ENCODE results near the gene TAS2R43. TPM values are rescaled to one million over a fixed set of nuclear protein-coding genes. Genes with fewer than 3 reads are reported as not detected.
"Not testable (repeated sequence)": the region's sequence is repeated elsewhere in the genome, so short reads cannot be mapped to it uniquely, and the experiment has no call there.

The TAS2R43 gene
- total and polyA plus RNA-seq, 4 donors = 1.0 to 15.1 TPM; not detected in 2

DNA sequence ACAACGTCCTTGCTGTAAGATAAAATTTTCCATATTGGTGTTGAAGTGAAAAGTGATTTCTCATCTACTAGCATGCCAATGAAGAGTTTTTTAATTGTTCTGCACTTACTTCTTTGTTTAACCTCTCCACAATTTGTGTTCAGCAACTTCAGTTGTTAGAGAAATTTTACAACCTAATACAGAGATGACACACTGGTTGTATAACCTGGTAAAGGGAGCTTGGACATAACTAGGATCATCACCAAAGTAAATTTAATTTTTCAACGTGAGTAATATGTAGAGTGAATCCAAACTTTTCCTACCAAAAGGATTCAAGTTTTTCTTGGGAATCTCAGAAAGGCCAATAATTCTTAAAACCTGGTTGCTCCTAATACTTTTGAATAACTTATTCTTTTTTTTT, 13.4 kb upstream of the TAS2R43 start:
- Histone ChIP-seq H3K9me3 (ENCODE audit: control insufficient read depth in 4 of 4, insufficient read depth in 3 of 4, low read length in 3 of 4) (peaks cover 0 to 5% (median 1%) of the 10 kb centered on the region in 4 donors), H3K27ac (ENCODE audit: low read depth in 1 of 2, low read length in 1 of 2) (no peak overlapping the region), H3K36me3 (ENCODE audit: control insufficient read depth in 4 of 4, insufficient read depth in 4 of 4, low read length in 4 of 4) (peaks cover 0 to 5% (median 1%) of the 10 kb centered on the region in 4 donors), H3K27me3 (ENCODE audit: control insufficient read depth in 3 of 3, insufficient read depth in 3 of 3, low read length in 2 of 3) (no peaks in the 10 kb centered on the region), H3K4me3 (no peak overlapping the region), H3K4me1 (ENCODE audit: control insufficient read depth in 5 of 5, insufficient read depth in 5 of 5, low read length in 5 of 5) (no peaks in the 10 kb centered on the region), H3K9ac (ENCODE audit: insufficient read depth in 1 of 2, low read length in 2 of 2) (no peak overlapping the region)
- DNase-seq = no peak
- no peak for ATAC-seq (ENCODE audit: insufficient read depth, low FRiP score)
- TF ChIP-seq, protein P1, sequence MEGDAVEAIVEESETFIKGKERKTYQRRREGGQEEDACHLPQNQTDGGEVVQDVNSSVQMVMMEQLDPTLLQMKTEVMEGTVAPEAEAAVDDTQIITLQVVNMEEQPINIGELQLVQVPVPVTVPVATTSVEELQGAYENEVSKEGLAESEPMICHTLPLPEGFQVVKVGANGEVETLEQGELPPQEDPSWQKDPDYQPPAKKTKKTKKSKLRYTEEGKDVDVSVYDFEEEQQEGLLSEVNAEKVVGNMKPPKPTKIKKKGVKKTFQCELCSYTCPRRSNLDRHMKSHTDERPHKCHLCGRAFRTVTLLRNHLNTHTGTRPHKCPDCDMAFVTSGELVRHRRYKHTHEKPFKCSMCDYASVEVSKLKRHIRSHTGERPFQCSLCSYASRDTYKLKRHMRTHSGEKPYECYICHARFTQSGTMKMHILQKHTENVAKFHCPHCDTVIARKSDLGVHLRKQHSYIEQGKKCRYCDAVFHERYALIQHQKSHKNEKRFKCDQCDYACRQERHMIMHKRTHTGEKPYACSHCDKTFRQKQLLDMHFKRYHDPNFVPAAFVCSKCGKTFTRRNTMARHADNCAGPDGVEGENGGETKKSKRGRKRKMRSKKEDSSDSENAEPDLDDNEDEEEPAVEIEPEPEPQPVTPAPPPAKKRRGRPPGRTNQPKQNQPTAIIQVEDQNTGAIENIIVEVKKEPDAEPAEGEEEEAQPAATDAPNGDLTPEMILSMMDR (IDR thresholded peaks at IDR 0.05; ENCODE audit: control extremely low read depth, extremely low read depth) = no peak
- 63 to 71% methylated on average over 2 of the region's 2 CpGs for WGBS, 2 donors

GRCh38 chr12:11094910-11095309, 2.8 kb upstream of the TAS2R43 start:
- not testable (repeated sequence) for H3K27me3 ChIP-seq (ENCODE audit: control insufficient read depth in 3 of 3, insufficient read depth in 3 of 3, low read length in 2 of 3); H3K36me3 ChIP-seq (ENCODE audit: control insufficient read depth in 4 of 4, insufficient read depth in 4 of 4, low read length in 4 of 4); H3K4me3 ChIP-seq; ATAC-seq (ENCODE audit: insufficient read depth, low FRiP score); DNase-seq; H3K9me3 ChIP-seq (ENCODE audit: control insufficient read depth in 4 of 4, insufficient read depth in 3 of 4, low read length in 3 of 4); H3K9ac ChIP-seq (ENCODE audit: insufficient read depth in 1 of 2, low read length in 2 of 2); H3K27ac ChIP-seq (ENCODE audit: low read depth in 1 of 2, low read length in 1 of 2); H3K4me1 ChIP-seq (ENCODE audit: control insufficient read depth in 5 of 5, insufficient read depth in 5 of 5, low read length in 5 of 5)
- no CpG with 5 or more reads among the region's 2 CpGs for WGBS, 2 donors

DNA sequence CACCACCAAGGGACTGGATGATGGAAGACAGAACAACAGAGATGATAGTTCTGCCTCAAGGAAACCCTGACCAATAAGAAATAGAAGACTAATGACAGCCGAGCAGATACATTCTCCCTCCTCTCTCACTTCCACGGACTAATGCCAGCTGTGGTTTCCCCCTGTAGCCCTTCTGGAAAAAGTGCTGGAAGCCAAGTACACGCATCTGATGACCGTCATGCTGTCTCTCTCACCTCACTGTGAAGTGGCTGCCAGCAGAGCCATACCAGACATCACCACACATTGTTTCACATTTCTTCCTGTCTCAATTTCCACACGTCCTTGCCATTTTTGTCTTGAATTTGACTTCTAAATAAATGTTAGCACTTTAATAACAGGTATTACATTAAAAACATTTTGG, 2.9 kb downstream of the TAS2R43 start:
- Histone ChIP-seq H3K27me3 (ENCODE audit: control insufficient read depth in 3 of 3, insufficient read depth in 3 of 3, low read length in 2 of 3) (no peaks in the 10 kb centered on the region), H3K9ac (ENCODE audit: insufficient read depth in 1 of 2, low read length in 2 of 2) (no peak overlapping the region), H3K27ac (ENCODE audit: low read depth in 1 of 2, low read length in 1 of 2) (no peak overlapping the region), H3K4me3 (no peak overlapping the region), H3K4me1 (ENCODE audit: control insufficient read depth in 5 of 5, insufficient read depth in 5 of 5, low read length in 5 of 5) (no peaks in the 10 kb centered on the region), H3K9me3 (ENCODE audit: control insufficient read depth in 4 of 4, insufficient read depth in 3 of 4, low read length in 3 of 4) (no peaks in the 10 kb centered on the region), H3K36me3 (ENCODE audit: control insufficient read depth in 4 of 4, insufficient read depth in 4 of 4, low read length in 4 of 4) (no peaks in the 10 kb centered on the region)
- no peak for DNase-seq
- WGBS, 2 donors = 87 to 91% methylated on average over 5 of the region's 5 CpGs
- TF ChIP-seq, protein P1 (IDR thresholded peaks at IDR 0.05; ENCODE audit: control extremely low read depth, extremely low read depth) = no peak
- no peak for ATAC-seq (ENCODE audit: insufficient read depth, low FRiP score)

DNA sequence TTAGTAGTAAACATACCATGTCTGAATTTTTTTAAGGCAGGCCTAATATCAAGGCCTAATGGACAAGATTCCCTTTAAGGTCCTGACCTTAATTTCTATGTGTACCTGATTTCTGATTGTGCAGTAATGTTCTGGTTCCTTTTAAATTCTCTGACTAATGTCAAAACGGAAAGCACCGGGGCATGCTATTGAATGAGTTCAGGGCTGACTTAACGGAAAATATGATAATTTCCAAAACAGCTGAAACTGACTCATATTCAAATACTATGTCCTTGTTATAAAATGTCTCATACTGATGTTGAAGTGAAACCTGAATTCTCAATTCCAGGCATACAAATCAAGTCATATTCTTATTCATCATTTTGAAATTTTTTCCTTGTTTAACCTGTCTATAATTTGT, 6.7 kb downstream of the TAS2R43 start:
- H3K4me3 ChIP-seq = no peak overlapping the region
- no peak for DNase-seq
- 88 to 93% methylated on average over 3 of the region's 3 CpGs for WGBS, 2 donors
- peaks cover 0 to 4% (median 0%) of the 10 kb centered on the region in 4 donors for H3K9me3 ChIP-seq (ENCODE audit: control insufficient read depth in 4 of 4, insufficient read depth in 3 of 4, low read length in 3 of 4)
- ATAC-seq (ENCODE audit: insufficient read depth, low FRiP score) = no peak
- no peaks in the 10 kb centered on the region for H3K27me3 ChIP-seq (ENCODE audit: control insufficient read depth in 3 of 3, insufficient read depth in 3 of 3, low read length in 2 of 3)
- no peak overlapping the region for H3K27ac ChIP-seq (ENCODE audit: low read depth in 1 of 2, low read length in 1 of 2)
- H3K4me1 ChIP-seq (ENCODE audit: control insufficient read depth in 5 of 5, insufficient read depth in 5 of 5, low read length in 5 of 5) = no peaks in the 10 kb centered on the region
- no peak overlapping the region for H3K9ac ChIP-seq (ENCODE audit: insufficient read depth in 1 of 2, low read length in 2 of 2)
- TF ChIP-seq, protein P1 (IDR thresholded peaks at IDR 0.05; ENCODE audit: control extremely low read depth, extremely low read depth) = no peak
- H3K36me3 ChIP-seq (ENCODE audit: control insufficient read depth in 4 of 4, insufficient read depth in 4 of 4, low read length in 4 of 4) = peaks cover 0 to 2% (median 0%) of the 10 kb centered on the region in 4 donors
